Jurkat, Clone E6-1 (cell line): ENCODE data around the gene BCAS1.

Source experiments
- DNase-seq: peaks from one replicate; pipeline ENCODE4 v3.0.0-alpha.2; 2011; ENCODE audit warnings: low read depth, low spot score
- H3K4me3 ChIP-seq: 2 replicates; pipeline ENCODE4 v1.5.1; 2011; ENCODE audit warnings: mild to moderate bottlenecking, low read length, control low read depth, moderate library complexity

BCAS1 gene

GRCh38 chr20:53905820-53906191, 164.6 kb downstream of the BCAS1 start:
- no peak for DNase-seq
- H3K4me3 ChIP-seq: no peak overlapping the region

DNA sequence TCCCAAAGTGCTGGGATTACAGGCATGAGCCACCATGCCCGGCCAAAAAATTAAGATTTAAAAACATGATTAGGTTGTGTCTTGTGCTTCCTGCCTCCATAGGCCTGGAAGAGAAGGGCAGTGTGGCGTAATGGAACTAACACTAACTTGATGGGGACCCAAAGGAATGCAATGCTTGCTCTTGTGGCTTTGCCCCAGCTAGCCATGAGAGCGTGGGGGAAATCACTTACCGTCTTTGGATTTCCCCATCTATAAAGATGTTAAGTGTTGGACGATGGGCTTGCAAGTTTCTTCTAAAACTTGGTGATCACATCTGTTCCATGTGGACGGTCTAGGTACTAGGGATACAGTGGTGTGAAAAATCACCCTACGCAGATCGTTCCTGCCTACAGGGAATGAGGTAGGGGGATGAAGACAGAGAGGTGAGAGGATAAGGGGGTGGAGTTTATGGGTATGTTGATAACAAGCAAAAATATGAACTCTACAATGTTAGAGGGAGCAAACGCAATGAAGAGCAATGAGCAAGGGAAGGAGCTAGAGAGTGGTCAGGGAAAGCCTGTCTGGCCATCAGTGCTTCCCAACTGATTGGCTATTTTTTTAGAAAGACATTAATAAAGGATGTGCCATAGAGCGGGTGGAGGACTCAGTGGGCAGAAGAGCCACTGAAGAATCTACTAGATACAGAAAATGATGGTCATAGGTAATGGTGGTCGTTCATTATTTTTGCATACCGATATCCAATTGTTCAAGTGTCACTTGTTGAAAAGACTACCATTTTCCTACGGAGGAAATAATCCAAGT, 165.2 kb downstream of the BCAS1 start:
- no peak for DNase-seq
- no peak overlapping the region for H3K4me3 ChIP-seq

GRCh38 chr20:53904261-53904660, 166.1 kb downstream of the BCAS1 start:
- DNase-seq: no peak
- H3K4me3 ChIP-seq: no peak overlapping the region

DNA sequence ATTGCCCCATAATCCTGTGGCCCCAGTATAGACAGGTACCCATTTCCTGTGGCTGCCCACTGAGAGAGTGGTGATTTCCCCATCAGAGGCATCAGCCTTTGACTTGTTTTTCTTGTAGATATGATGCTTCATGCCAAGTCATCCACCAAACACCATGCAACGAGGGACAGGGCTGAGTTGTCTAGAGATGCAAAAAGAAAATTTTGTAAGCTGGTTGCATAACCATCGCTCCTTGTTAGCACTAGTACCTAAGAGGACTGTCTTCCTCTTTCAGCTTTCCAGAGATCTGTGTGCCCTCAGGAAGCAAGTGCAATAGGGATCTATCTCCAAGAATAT, 166.8 kb downstream of the BCAS1 start:
- no peak overlapping the region for H3K4me3 ChIP-seq
- DNase-seq: no peak

DNA sequence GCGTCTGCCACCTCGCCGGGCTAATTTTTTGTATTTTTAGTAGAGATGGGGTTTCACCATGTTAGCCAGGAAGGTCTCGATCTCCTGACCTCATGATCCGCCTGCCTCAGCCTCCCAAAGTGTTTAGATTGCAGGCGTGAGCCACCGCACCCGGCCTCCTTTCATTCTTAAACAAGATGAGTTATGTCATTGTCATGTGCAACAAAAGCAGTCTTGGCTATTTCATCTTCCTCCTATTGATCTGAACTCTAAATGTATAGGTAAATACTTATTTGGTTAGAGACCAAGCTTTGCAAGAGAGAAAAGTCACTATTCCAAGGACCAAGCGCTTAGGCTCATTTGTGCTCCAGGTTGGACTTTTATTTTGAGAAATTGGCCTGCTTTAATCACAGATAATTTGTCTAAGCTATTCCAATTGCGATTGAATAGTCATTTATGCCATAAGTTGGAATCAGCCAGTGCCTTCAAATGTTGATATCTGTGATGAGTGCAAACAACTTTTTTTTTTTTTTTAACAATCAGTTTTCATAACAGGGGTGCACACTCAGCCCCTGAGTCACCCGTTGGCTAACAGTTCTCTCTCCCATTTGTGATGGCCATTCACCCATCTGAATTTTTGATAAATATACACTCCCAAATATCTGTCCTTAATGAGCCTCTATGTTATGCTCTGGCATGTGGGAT, 167.3 kb downstream of the BCAS1 start:
- no peak overlapping the region for H3K4me3 ChIP-seq
- DNase-seq: no peak

DNA sequence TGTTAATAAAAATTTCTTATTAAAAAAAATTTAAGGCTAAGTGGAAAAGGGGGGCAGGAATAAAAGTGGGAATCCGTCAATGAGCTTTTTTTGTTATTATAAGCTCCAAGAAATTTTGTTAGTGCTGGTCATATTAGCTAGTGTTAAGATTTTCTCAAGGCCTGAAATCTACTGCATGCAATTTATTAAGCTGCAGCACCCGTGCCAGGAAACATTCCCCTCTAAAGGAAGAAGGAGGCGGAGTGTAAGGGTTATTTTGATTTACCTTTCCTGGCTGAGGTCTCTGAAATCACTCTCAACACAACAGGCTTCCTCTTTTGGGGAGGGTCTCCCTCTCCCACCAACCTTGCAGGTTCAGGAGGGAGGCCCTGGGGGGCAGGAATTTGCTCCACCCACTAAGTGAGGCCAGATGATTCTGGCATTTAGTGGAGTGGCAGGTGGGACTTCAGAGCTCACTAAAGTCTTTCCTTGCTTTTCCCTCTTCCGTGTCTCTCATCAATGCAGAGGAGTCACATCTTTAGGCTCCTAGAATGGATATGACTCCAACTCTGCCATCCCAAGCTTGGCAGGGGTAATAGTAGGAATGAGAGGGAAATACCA, 168.8 kb downstream of the BCAS1 start:
- DNase-seq: no peak
- no peak overlapping the region for H3K4me3 ChIP-seq

DNA sequence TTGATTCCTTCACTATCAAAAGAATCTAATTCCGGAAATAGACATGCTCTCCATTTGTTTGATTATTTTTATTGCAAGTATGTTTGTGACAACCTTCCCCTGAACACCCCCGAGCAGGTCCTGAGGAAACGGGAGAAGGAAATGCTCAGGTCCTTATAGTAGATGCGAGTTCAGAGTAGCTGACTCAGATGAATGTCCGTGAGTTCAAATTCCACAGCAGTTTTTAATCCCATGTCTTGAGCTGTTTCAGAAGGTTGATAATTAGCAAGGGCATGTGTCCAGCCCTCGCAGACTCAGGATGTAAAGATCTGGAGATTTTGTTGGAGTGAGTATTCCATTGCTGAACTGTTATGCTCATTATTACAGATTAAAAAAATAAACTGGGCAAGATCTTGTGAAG, 169.3 kb downstream of the BCAS1 start:
- no peak for DNase-seq
- H3K4me3 ChIP-seq: no peak overlapping the region

DNA sequence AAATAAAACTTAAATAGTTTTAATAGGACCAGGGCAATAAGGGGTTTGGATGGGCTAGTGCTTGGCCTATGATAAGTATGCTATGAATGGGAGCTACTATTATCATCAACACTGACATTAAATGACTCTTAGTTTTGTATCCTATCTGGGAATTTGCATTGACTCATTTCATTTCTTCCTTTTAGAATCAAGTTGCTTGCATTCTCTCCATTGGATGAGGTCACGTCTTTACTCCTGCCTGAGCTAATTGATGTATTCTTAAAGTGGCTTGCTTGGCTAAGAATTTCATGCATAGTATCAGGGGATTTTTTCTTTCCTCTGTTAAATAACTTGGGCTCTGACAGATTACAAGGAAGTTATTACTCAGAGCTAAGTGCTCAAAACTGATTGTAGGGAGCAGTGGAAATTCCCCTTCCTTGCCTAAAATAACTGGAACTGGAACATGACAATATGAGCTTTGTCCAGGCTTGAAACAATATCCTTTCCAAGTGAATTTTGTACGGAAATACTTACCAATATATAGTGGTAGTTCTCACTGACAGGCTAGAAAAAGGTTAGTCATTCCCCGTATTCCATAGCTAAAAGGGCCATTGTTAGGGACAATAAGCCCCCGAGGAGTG, 169.9 kb downstream of the BCAS1 start:
- no peak for DNase-seq
- no peak overlapping the region for H3K4me3 ChIP-seq

GRCh38 chr20:53899351-53900167, 170.8 kb downstream of the BCAS1 start:
- peak; percentile 98 for DNase-seq
- no peak overlapping the region for H3K4me3 ChIP-seq

- H3K4me3 ChIP-seq: no peak overlapping the region
- DNase-seq: no peak
These were observed 171.8 kb downstream of the BCAS1 start for GRCh38 chr20:53898556-53898931.

- H3K4me3 ChIP-seq: no peak overlapping the region
- DNase-seq: no peak
These were observed 172.4 kb downstream of the BCAS1 start for GRCh38 chr20:53897884-53898555.

- H3K4me3 ChIP-seq: no peak overlapping the region
- no peak for DNase-seq
These were observed 173.7 kb downstream of the BCAS1 start for GRCh38 chr20:53896647-53897046.

GRCh38 chr20:53896041-53896440, 174.4 kb downstream of the BCAS1 start:
- no peak for DNase-seq
- no peak overlapping the region for H3K4me3 ChIP-seq

DNA sequence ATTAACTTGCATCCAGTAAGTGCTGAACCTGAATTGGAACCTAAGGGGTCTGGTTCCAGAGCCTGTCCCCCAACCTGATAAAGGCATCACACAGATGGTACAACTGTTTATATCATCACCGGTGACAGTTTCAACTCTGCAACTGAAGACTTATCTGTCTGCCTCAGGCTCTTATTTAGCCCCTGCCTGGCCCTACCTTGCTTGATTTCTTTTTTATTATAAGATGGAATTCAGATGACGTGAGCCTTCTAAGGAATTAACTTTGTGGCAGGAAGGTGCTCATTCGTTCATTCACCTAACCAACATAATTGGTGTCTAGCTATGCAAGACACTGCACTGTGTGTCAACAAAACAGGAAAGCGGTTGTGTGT, 175.0 kb downstream of the BCAS1 start:
- H3K4me3 ChIP-seq: no peak overlapping the region
- DNase-seq: no peak

DNA sequence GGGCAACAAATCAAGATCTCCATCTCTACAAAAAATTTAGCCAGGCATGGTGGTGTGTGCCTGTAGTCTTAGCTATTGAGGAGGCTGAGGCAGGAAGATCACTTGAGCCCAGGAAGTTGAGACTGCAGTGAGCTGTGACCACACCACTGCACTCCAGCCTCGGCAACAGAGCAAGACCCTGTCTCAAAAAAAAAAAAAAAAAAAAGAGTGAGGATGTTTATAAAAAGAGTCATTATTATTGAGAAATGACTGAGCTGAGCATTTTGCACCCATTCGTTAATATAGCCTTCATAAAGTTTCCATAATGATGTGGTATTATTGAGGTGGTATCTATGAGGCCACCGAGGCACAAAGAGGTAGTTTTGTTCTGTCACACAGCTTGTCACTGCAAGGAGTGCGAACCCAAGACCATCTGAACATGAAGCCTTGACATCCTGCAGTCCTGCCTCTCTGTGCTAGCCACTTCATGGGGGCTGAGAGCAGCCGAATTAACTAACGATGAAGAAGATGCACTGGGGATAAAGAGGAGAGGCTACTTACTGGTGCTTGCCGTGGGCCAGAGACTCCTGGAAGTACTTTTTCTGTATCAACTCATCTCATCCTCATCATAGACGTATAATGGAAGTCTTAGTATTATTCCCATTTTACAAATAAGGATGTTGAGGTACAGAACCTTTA, 175.5 kb downstream of the BCAS1 start:
- DNase-seq: no peak
- no peak overlapping the region for H3K4me3 ChIP-seq
